Peyer's patch (tissue), 4 donors: Measurements from ENCODE around the gene ASAP3.

Source experiments
- POLR2A ChIP-seq, 2 donors: fragments of 450-650 bp; IDR thresholded peaks; one replicate each; pipeline ENCODE4 v1.5.1; 2017; ENCODE audit warnings: antibody characterized with exemption in 2 of 2, mild to moderate bottlenecking in 2 of 2, moderate library complexity in 2 of 2
- TF ChIP-seq, protein P1 (sequence below), 6 experiments: fragments of 450-650 bp in 4 of 6; fragments of 200-600 bp in 2 of 6; sonication (generic) in 1 of 6; IDR thresholded peaks; one replicate each; pipeline ENCODE4 v1.5.1; 2017 to 2019; ENCODE audit warnings: antibody characterized with exemption in 6 of 6, mild to moderate bottlenecking in 3 of 6, moderate library complexity in 1 of 6

GRCh38 chr1:23479666-23479941 lies 4.4 kb downstream of the ASAP3 start:
- TF ChIP-seq, protein P1, sequence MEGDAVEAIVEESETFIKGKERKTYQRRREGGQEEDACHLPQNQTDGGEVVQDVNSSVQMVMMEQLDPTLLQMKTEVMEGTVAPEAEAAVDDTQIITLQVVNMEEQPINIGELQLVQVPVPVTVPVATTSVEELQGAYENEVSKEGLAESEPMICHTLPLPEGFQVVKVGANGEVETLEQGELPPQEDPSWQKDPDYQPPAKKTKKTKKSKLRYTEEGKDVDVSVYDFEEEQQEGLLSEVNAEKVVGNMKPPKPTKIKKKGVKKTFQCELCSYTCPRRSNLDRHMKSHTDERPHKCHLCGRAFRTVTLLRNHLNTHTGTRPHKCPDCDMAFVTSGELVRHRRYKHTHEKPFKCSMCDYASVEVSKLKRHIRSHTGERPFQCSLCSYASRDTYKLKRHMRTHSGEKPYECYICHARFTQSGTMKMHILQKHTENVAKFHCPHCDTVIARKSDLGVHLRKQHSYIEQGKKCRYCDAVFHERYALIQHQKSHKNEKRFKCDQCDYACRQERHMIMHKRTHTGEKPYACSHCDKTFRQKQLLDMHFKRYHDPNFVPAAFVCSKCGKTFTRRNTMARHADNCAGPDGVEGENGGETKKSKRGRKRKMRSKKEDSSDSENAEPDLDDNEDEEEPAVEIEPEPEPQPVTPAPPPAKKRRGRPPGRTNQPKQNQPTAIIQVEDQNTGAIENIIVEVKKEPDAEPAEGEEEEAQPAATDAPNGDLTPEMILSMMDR (IDR thresholded peaks at IDR 0.05) = no peak
- TF ChIP-seq POLR2A (IDR thresholded peaks at IDR 0.05) = no peak
